DND-41 (cell line): ENCODE measurements around the gene LMF1.

ENCODE experiments used
- ATAC-seq: fragments of 200-7000 bp; cut with Tn5 transposase; 3 replicates; pipeline ENCODE4 v1.9.1; 2021; ENCODE audit warnings: low read depth; ENCODE audit not compliant: insufficient read depth
- DNase-seq: peaks from one replicate; pipeline ENCODE4 v3.0.0-alpha.2; 2020
- H2AFZ ChIP-seq: 2 replicates; pipeline ENCODE4 v1.6.0; 2012; ENCODE audit warnings: low read depth, low read length
- H3K27ac ChIP-seq: 2 replicates; pipeline ENCODE4 v1.5.1; 2012; ENCODE audit warnings: low read length, inconsistent platforms
- H3K27me3 ChIP-seq: fragments of 200-600 bp; sonication (generic); 2 replicates; pipeline ENCODE4 v1.6.0; 2012; ENCODE audit warnings: low read length, mild to moderate bottlenecking, inconsistent platforms; ENCODE audit not compliant: insufficient read depth, poor library complexity
- H3K36me3 ChIP-seq: 2 replicates; pipeline ENCODE4 v1.5.1; 2012; ENCODE audit warnings: low read length, inconsistent platforms; ENCODE audit not compliant: insufficient read depth
- H3K4me1 ChIP-seq: 2 replicates; pipeline ENCODE4 v1.5.1; 2012; ENCODE audit warnings: mild to moderate bottlenecking, low read length; ENCODE audit not compliant: insufficient read depth
- H3K4me2 ChIP-seq: 2 replicates; pipeline ENCODE4 v1.6.0; 2012; ENCODE audit warnings: mild to moderate bottlenecking, moderate library complexity, low read length, inconsistent platforms; ENCODE audit not compliant: insufficient read depth
- H3K4me3 ChIP-seq, 2 experiments: fragments of 200-600 bp in 1 of 2; shearing (Covaris generic) in 1 of 2; 2 replicates each; pipeline ENCODE4 v1.5.1; 2012 to 2016; ENCODE audit warnings: inconsistent platforms in 2 of 2, low read length in 2 of 2, mild to moderate bottlenecking in 2 of 2, low read depth in 1 of 2, moderate library complexity in 1 of 2
- H3K79me2 ChIP-seq: 2 replicates; pipeline ENCODE4 v1.6.0; 2012; ENCODE audit warnings: low read length, inconsistent platforms; ENCODE audit not compliant: insufficient read depth
- H3K9ac ChIP-seq: 2 replicates; pipeline ENCODE4 v1.6.0; 2012; ENCODE audit warnings: low read depth, mild to moderate bottlenecking, inconsistent platforms, low read length, moderate library complexity
- H3K9me3 ChIP-seq: 2 replicates; pipeline ENCODE4 v1.5.1; 2012; ENCODE audit warnings: low read length, moderate library complexity, mild to moderate bottlenecking, inconsistent platforms; ENCODE audit not compliant: insufficient read depth, severe bottlenecking
- H4K20me1 ChIP-seq: 2 replicates; pipeline ENCODE4 v1.6.0; 2012; ENCODE audit warnings: low read length; ENCODE audit not compliant: insufficient read depth
- CTCF ChIP-seq: IDR thresholded peaks from 2 replicates; pipeline ENCODE4 v1.5.1; 2012; ENCODE audit warnings: borderline replicate concordance, low read length, moderate library complexity, mild to moderate bottlenecking; ENCODE audit not compliant: poor library complexity, severe bottlenecking; ENCODE audit errors: extremely low read depth
- EZH2 ChIP-seq: IDR thresholded peaks from 3 replicates; pipeline ENCODE4 v1.6.1; 2012; ENCODE audit warnings: borderline replicate concordance, low read depth, mild to moderate bottlenecking, moderate library complexity, low read length, inconsistent platforms; ENCODE audit not compliant: severe bottlenecking

Gene LMF1

GRCh38 chr16:873889-874288 is 96.9 kb downstream of the LMF1 start:
- no peak overlapping the region for H3K27ac ChIP-seq
- H4K20me1 ChIP-seq, result no peaks in the 10 kb centered on the region; the same call in 1 of the 2 replicates
- no peak overlapping the region for H3K4me3 ChIP-seq
- H3K9ac ChIP-seq, result no peak overlapping the region
- H3K36me3 ChIP-seq, result peaks cover 3% of the 10 kb centered on the region
- ATAC-seq (no peak), DNase-seq (no peak)
- no peaks in the 10 kb centered on the region for H3K79me2 ChIP-seq
- TF ChIP-seq EZH2 (no peak), CTCF (no peak)
- no peaks in the 10 kb centered on the region for H3K27me3 ChIP-seq
- H3K9me3 ChIP-seq, result no peaks in the 10 kb centered on the region
- no peaks in the 10 kb centered on the region for H3K4me1 ChIP-seq
- H2AFZ ChIP-seq, result no peak overlapping the region
- no peak overlapping the region for H3K4me2 ChIP-seq

GRCh38 chr16:873243-873661 is 97.5 kb downstream of the LMF1 start:
- Histone ChIP-seq H4K20me1 (no peaks in the 10 kb centered on the region; the same call in 1 of the 2 replicates), H3K4me3 (no peak overlapping the region), H3K79me2 (no peaks in the 10 kb centered on the region), H3K27ac (no peak overlapping the region), H3K27me3 (no peaks in the 10 kb centered on the region), H3K4me1 (no peaks in the 10 kb centered on the region), H3K9ac (no peak overlapping the region), H3K36me3 (peaks cover 3% of the 10 kb centered on the region), H2AFZ (no peak overlapping the region), H3K4me2 (no peak overlapping the region), H3K9me3 (no peaks in the 10 kb centered on the region)
- DNase-seq (no peak), ATAC-seq (no peak)
- TF ChIP-seq EZH2, result no peak
- TF ChIP-seq CTCF, result no peak

- TF ChIP-seq EZH2 (no peak), CTCF (no peak)
- no peak overlapping the region for H3K4me3 ChIP-seq
- H3K27me3 ChIP-seq, result no peaks in the 10 kb centered on the region
- H3K4me1 ChIP-seq, result no peaks in the 10 kb centered on the region
- ATAC-seq (no peak), DNase-seq (no peak)
- H3K4me2 ChIP-seq, result no peak overlapping the region
- no peak overlapping the region for H2AFZ ChIP-seq
- H3K27ac ChIP-seq, result no peak overlapping the region
- H4K20me1 ChIP-seq, result no peaks in the 10 kb centered on the region; the same call in 1 of the 2 replicates
- H3K9ac ChIP-seq, result no peak overlapping the region
- no peaks in the 10 kb centered on the region for H3K79me2 ChIP-seq
- no peaks in the 10 kb centered on the region for H3K9me3 ChIP-seq
- peaks cover 3% of the 10 kb centered on the region for H3K36me3 ChIP-seq
Measured at GRCh38 chr16:872436-873242, 98.1 kb downstream of the LMF1 start.
